ENCODE measurements around the gene ZNF473.
A peak's percentile ranks its signal among the peaks of the same experiment; 100 is the strongest.

DNA sequence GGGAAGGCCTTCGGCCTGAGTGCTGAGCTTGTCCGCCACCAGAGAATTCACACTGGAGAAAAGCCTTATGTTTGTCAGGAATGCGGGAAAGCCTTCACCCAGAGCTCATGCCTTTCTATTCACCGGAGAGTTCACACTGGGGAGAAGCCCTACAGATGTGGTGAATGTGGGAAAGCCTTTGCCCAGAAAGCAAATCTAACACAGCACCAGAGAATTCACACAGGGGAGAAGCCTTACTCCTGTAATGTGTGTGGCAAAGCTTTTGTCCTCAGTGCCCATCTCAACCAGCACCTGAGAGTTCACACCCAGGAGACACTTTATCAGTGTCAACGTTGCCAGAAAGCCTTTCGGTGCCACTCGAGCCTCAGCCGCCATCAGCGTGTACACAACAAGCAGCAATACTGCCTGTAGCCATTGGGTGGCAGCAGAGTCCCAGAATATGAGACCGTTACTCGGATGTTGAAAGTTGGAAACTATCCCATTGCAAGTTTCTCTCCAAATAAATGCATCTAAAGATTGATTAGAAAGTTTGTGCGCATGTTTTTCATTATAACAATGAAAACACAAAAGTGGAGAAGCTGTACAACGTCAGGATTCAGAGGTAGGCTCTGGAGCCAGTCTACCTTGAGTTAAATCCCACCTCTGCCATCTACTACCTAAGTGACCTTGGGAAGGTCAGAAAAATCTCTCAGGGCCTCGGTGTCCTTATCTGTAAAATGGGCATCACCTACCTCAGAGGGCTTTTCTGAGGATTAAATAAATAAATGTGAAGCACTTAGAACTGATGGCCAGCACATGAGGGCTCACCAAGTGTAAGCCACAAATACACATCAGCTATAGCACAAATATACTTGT lies 21.1 kb downstream of the ZNF473 start:
- TF ChIP-seq EZH2phosphoT487 (IDR thresholded peaks at IDR 0.05) (no peak), CTCF (IDR thresholded peaks at IDR 0.05) (peak; percentile 45), EZH2 (IDR thresholded peaks at IDR 0.05) (no peak)
